SK-N-SH (cell line): ENCODE measurements around the gene SMPDL3A. TPM values are rescaled to one million over a fixed set of nuclear protein-coding genes. Genes with fewer than 3 reads are reported as not detected.

ENCODE experiments used
- CTCF ChIA-PET: fragments of 300-600, 350-600 bp; formaldehyde crosslinking; extraction: SDS; loops from one replicate; lab custom pipeline; 2021; lab: Yijun Ruan, JAX
- POLR2A ChIA-PET: fragments of 350-600 bp; sonication (Branson Sonifier 250); formaldehyde crosslinking; extraction: SDS; loops from one replicate; lab custom pipeline; 2020; ENCODE audit warnings: antibody characterized with exemption, inconsistent platforms; lab: Yijun Ruan, JAX
- DNase-seq: peaks from one replicate; pipeline ENCODE4 v3.0.0; 2012
- H2AFZ ChIP-seq: fragments of 200-600 bp; sonication (generic); 2 replicates; pipeline ENCODE4 v1.8.1; 2016; ENCODE audit warnings: antibody characterized with exemption, mild to moderate bottlenecking, low read depth
- H3F3A ChIP-seq: fragments of 200-600 bp; sonication (generic); replicated peaks from 2 replicates; pipeline ENCODE3; 2016; ENCODE audit warnings: antibody characterized with exemption, mild to moderate bottlenecking; ENCODE audit not compliant: insufficient read depth
- H3K27ac ChIP-seq, 2 experiments: fragments of 200-500 bp in 1 of 2; fragments of 200-600 bp in 1 of 2; sonication (Bioruptor generic) in 1 of 2; sonication (generic), shearing (Covaris generic) in 1 of 2; 2 replicates each; pipeline versions ENCODE4 v1.5.1 to v1.6.1; 2014 to 2016; ENCODE audit warnings: low read depth in 2 of 2, inconsistent platforms in 1 of 2, low read length in 1 of 2, mild to moderate bottlenecking in 1 of 2, mixed read lengths in 1 of 2
- H3K27me3 ChIP-seq: fragments of 200-600 bp; sonication (generic), shearing (Covaris generic); 2 replicates; pipeline ENCODE4 v1.6.1; 2016; ENCODE audit warnings: mixed run types; ENCODE audit not compliant: insufficient read depth
- H3K36me3 ChIP-seq, 2 experiments: fragments of 200-500 bp in 1 of 2; fragments of 200-600 bp in 1 of 2; sonication (Bioruptor generic) in 1 of 2; sonication (generic) in 1 of 2; replicated peaks in 1 of 2; 2 replicates each; pipeline versions ENCODE3 to v1.5.1; 2014 to 2016; ENCODE audit warnings: low read length in 1 of 2, mild to moderate bottlenecking in 1 of 2; ENCODE audit not compliant: insufficient read depth in 2 of 2, control insufficient read depth in 1 of 2
- H3K4me1 ChIP-seq, 2 experiments: fragments of 200-500 bp in 1 of 2; fragments of 200-600 bp in 1 of 2; sonication (Bioruptor generic) in 1 of 2; sonication (generic), shearing (Covaris generic) in 1 of 2; 2 replicates each; pipeline versions ENCODE4 v1.5.1 to v1.6.1; 2014 to 2016; ENCODE audit warnings: low read depth in 1 of 2, low read length in 1 of 2, mixed run types in 1 of 2; ENCODE audit not compliant: insufficient read depth in 2 of 2, control insufficient read depth in 1 of 2
- H3K4me2 ChIP-seq: fragments of 200-600 bp; sonication (generic), shearing (Covaris generic); 2 replicates; pipeline ENCODE4 v1.6.1; 2017; ENCODE audit warnings: mixed run types
- H3K4me3 ChIP-seq, 2 experiments: fragments of 200-500 bp in 1 of 2; fragments of 200-600 bp in 1 of 2; sonication (Bioruptor generic) in 1 of 2; sonication (generic), shearing (Covaris generic) in 1 of 2; 2 replicates each; pipeline versions ENCODE4 v1.5.1 to v1.8.1; 2014 to 2016; ENCODE audit warnings: low read depth in 2 of 2, inconsistent platforms in 1 of 2, low read length in 1 of 2, mild to moderate bottlenecking in 1 of 2, mixed read lengths in 1 of 2, moderate library complexity in 1 of 2
- H3K79me2 ChIP-seq: fragments of 200-600 bp; sonication (generic); 2 replicates; pipeline ENCODE4 v1.8.1; 2017; ENCODE audit warnings: mild to moderate bottlenecking; ENCODE audit not compliant: insufficient read depth
- H3K9ac ChIP-seq: fragments of 200-600 bp; sonication (generic); 2 replicates; pipeline ENCODE4 v1.6.1; 2017; ENCODE audit warnings: mixed run types
- H3K9me2 ChIP-seq: fragments of 200-600 bp; sonication (generic); 2 replicates; pipeline ENCODE4 v1.6.1; 2017; ENCODE audit warnings: mixed run types
- H3K9me3 ChIP-seq: fragments of 200-600 bp; sonication (generic); 2 replicates; pipeline ENCODE4 v1.6.1; 2017; ENCODE audit warnings: mixed run types, mild to moderate bottlenecking, moderate library complexity
- H4K20me1 ChIP-seq: fragments of 200-600 bp; sonication (generic); 2 replicates; pipeline ENCODE4 v1.6.1; 2017; ENCODE audit warnings: mild to moderate bottlenecking, mixed run types; ENCODE audit not compliant: insufficient read depth
- CHD2 ChIP-seq: fragments of 150-350 bp; IDR thresholded peaks from 2 replicates; pipeline ENCODE4 v1.6.1; 2018; ENCODE audit warnings: low read length; ENCODE audit not compliant: partially characterized antibody
- CTCF ChIP-seq: fragments of 200-600 bp; sonication (generic); IDR thresholded peaks from 2 replicates; pipeline ENCODE4 v1.6.1; 2017; ENCODE audit warnings: antibody characterized with exemption, mild to moderate bottlenecking, moderate library complexity
- ELF1 ChIP-seq: IDR thresholded peaks from 2 replicates; pipeline ENCODE4 v1.4.0; 2012
- EZH2phosphoT487 ChIP-seq: fragments of 200-600 bp; sonication (generic); IDR thresholded peaks from 2 replicates; pipeline ENCODE4 v1.6.1; 2017; ENCODE audit warnings: low read depth, mixed run types, mild to moderate bottlenecking, antibody characterized with exemption, moderate library complexity, borderline replicate concordance
- FOXM1 ChIP-seq: IDR thresholded peaks from 2 replicates; pipeline ENCODE4 v1.4.0; 2012; ENCODE audit warnings: low read depth, mild to moderate bottlenecking
- MEF2A ChIP-seq: IDR thresholded peaks from 2 replicates; pipeline ENCODE4 v1.4.0; 2012; ENCODE audit warnings: low read depth, borderline replicate concordance
- NFIC ChIP-seq: IDR thresholded peaks from 2 replicates; pipeline ENCODE4 v1.4.0; 2012; ENCODE audit warnings: borderline replicate concordance
- PBX3 ChIP-seq: IDR thresholded peaks from 2 replicates; pipeline ENCODE4; 2012
- POLR2AphosphoS5 ChIP-seq: IDR thresholded peaks from 2 replicates; pipeline ENCODE4 v1.6.1; 2012; ENCODE audit warnings: low read depth, low read length
- RCOR1 ChIP-seq: fragments of 150-350 bp; IDR thresholded peaks from 2 replicates; pipeline ENCODE4 v1.6.1; 2017; ENCODE audit warnings: antibody characterized with exemption, low read length
- REST ChIP-seq: IDR thresholded peaks from 2 replicates; pipeline ENCODE4 v1.6.1; 2012; ENCODE audit warnings: mild to moderate bottlenecking, low read depth, low read length, moderate library complexity
- RFX5 ChIP-seq: IDR thresholded peaks from 2 replicates; pipeline ENCODE4 v1.6.1; 2012; ENCODE audit warnings: mild to moderate bottlenecking, improper control_type of control experiment, low read length
- RXRA ChIP-seq: IDR thresholded peaks from 2 replicates; pipeline ENCODE4 v1.4.0; 2012; ENCODE audit warnings: low read depth, mild to moderate bottlenecking, borderline replicate concordance
- SIN3A ChIP-seq: IDR thresholded peaks from 2 replicates; pipeline ENCODE4 v1.6.1; 2012; ENCODE audit warnings: low read depth, mild to moderate bottlenecking, low read length, moderate library complexity, borderline replicate concordance
- TAF1 ChIP-seq: IDR thresholded peaks from 2 replicates; pipeline ENCODE4 v1.6.1; 2012; ENCODE audit warnings: low read depth, mild to moderate bottlenecking, low read length, moderate library complexity, borderline replicate concordance
- TEAD4 ChIP-seq: IDR thresholded peaks from 2 replicates; pipeline ENCODE4 v1.4.0; 2012; ENCODE audit warnings: mild to moderate bottlenecking, borderline replicate concordance; ENCODE audit not compliant: insufficient read depth
- USF1 ChIP-seq: IDR thresholded peaks from 2 replicates; pipeline ENCODE4 v1.4.0; 2012; ENCODE audit warnings: low read depth, borderline replicate concordance
- USF2 ChIP-seq: fragments of 150-350 bp; IDR thresholded peaks from 2 replicates; pipeline ENCODE4 v1.6.1; 2017; ENCODE audit warnings: antibody characterized with exemption, low read length, low read depth, borderline replicate concordance
- ZBTB33 ChIP-seq: IDR thresholded peaks from 2 replicates; pipeline ENCODE4 v1.4.0; 2012; ENCODE audit warnings: low read depth, borderline replicate concordance
- WGBS: methylation state at CpG from one replicate; pipeline ENCODE4 v1.1.6; 2017; ENCODE audit warnings: low lambda C conversion rate; 5-methylcytosine and 5-hydroxymethylcytosine counted together
- polyA plus RNA-seq, 3 experiments: library from polyadenylated mRNA; depleted of rRNA; stranded (reverse); fragments of >200 nt; gene quantifications; 2 replicates each; pipeline ENCODE4 v1.2.3, GENCODE V29; 2012

SMPDL3A gene
- polyA plus RNA-seq, 1 of the 3 experiments (the other 2 are of a cell fraction): 2.0 TPM

- no peaks in the 10 kb centered on the region for H3K9me3 ChIP-seq
- no peaks in the 10 kb centered on the region for H3K79me2 ChIP-seq
- no peak overlapping the region for H2AFZ ChIP-seq
- H3K36me3 ChIP-seq: no peaks in the 10 kb centered on the region
- H4K20me1 ChIP-seq: no peaks in the 10 kb centered on the region
- H3K9me2 ChIP-seq: no peaks in the 10 kb centered on the region
- 0% methylated on average over 1 of the region's 1 CpG for WGBS
- H3K27me3 ChIP-seq: no peaks in the 10 kb centered on the region
- H3K4me2 ChIP-seq: no peak overlapping the region
- no peaks in the 10 kb centered on the region for H3F3A ChIP-seq
- no peak overlapping the region for H3K4me3 ChIP-seq
- H3K9ac ChIP-seq: no peak overlapping the region
- no peak for TF ChIP-seq ELF1
- TF ChIP-seq NFIC: no peak
- TF ChIP-seq PBX3: no peak
- TF ChIP-seq RXRA: no peak
- no peak for TF ChIP-seq USF2
- TF ChIP-seq EZH2phosphoT487: no peak
- TF ChIP-seq USF1: no peak
- no peak for TF ChIP-seq POLR2AphosphoS5
- TF ChIP-seq ZBTB33: no peak
- ChIA-PET POLR2A (no interaction called here), CTCF (no interaction called here)
- H3K27ac ChIP-seq: no peak overlapping the region
- no peaks in the 10 kb centered on the region for H3K4me1 ChIP-seq
- DNase-seq: no peak
Measured at GRCh38 chr6:122758927-122759334, 30.1 kb upstream of the SMPDL3A start.

GRCh38 chr6:122760330-122760729 lies 28.7 kb upstream of the SMPDL3A start:
- CTCF ChIA-PET: no interaction called here
- TF ChIP-seq CTCF (no peak), FOXM1 (no peak), TAF1 (no peak), RFX5 (no peak), RCOR1 (no peak), POLR2AphosphoS5 (no peak), TEAD4 (no peak), SIN3A (no peak), REST (no peak), ELF1 (no peak), MEF2A (no peak), CHD2 (no peak)

More at GRCh38 chr6:122760330-122760729, 28.7 kb upstream of the SMPDL3A start:
- no peak overlapping the region for H3K4me3 ChIP-seq
- H3F3A ChIP-seq: no peaks in the 10 kb centered on the region
- H3K9ac ChIP-seq: no peak overlapping the region
- POLR2A ChIA-PET: no interaction called here
- no peak overlapping the region for H2AFZ ChIP-seq
- no peaks in the 10 kb centered on the region for H3K27me3 ChIP-seq
- H3K79me2 ChIP-seq: no peaks in the 10 kb centered on the region
- H4K20me1 ChIP-seq: no peaks in the 10 kb centered on the region
- H3K4me2 ChIP-seq: no peak overlapping the region
- no peak overlapping the region for H3K27ac ChIP-seq
- H3K36me3 ChIP-seq: no peaks in the 10 kb centered on the region
- no peaks in the 10 kb centered on the region for H3K4me1 ChIP-seq
- DNase-seq: no peak
- H3K9me3 ChIP-seq: no peaks in the 10 kb centered on the region
- no peaks in the 10 kb centered on the region for H3K9me2 ChIP-seq
